Esophagus squamous epithelium (tissue), 4 donors: ENCODE measurements around the gene ULK4.
"Not testable (repeated sequence)": the region's sequence is repeated elsewhere in the genome, so short reads cannot be mapped to it uniquely, and the experiment has no call there.

Experiments used
- POLR2A ChIP-seq, 4 donors: fragments of 450-650 bp; IDR thresholded peaks; one replicate each; pipeline ENCODE4 v1.6.1; 2017; ENCODE audit warnings: antibody characterized with exemption in 4 of 4, mild to moderate bottlenecking in 4 of 4, moderate library complexity in 3 of 4
- TF ChIP-seq, protein P1 (sequence below), 6 experiments: fragments of 450-650 bp in 4 of 6; fragments of 200-600 bp in 2 of 6; sonication (generic) in 2 of 6; IDR thresholded peaks; one replicate each; pipeline ENCODE4 v1.5.1; 2016 to 2019; ENCODE audit warnings: antibody characterized with exemption in 6 of 6, mild to moderate bottlenecking in 4 of 6, moderate library complexity in 4 of 6

GRCh38 chr3:41647730-41648129 lies 314.2 kb downstream of the ULK4 start:
- TF ChIP-seq, protein P1, sequence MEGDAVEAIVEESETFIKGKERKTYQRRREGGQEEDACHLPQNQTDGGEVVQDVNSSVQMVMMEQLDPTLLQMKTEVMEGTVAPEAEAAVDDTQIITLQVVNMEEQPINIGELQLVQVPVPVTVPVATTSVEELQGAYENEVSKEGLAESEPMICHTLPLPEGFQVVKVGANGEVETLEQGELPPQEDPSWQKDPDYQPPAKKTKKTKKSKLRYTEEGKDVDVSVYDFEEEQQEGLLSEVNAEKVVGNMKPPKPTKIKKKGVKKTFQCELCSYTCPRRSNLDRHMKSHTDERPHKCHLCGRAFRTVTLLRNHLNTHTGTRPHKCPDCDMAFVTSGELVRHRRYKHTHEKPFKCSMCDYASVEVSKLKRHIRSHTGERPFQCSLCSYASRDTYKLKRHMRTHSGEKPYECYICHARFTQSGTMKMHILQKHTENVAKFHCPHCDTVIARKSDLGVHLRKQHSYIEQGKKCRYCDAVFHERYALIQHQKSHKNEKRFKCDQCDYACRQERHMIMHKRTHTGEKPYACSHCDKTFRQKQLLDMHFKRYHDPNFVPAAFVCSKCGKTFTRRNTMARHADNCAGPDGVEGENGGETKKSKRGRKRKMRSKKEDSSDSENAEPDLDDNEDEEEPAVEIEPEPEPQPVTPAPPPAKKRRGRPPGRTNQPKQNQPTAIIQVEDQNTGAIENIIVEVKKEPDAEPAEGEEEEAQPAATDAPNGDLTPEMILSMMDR (IDR thresholded peaks at IDR 0.05) = not testable (repeated sequence)
- TF ChIP-seq POLR2A (IDR thresholded peaks at IDR 0.05) = not testable (repeated sequence)
